ENCODE data around the gene CLCNKA. TPM values are rescaled to one million over a fixed set of nuclear protein-coding genes. Genes with fewer than 3 reads are reported as not detected.
A peak's percentile ranks its signal among the peaks of the same experiment; 100 is the strongest.
"Not testable (repeated sequence)": the region's sequence is repeated elsewhere in the genome, so short reads cannot be mapped to it uniquely, and the experiment has no call there.

Gene CLCNKA
- not detected in 2 replicates for polyA plus RNA-seq (2014; cell fraction: cytosol; rRNA removed)
- polyA plus RNA-seq (2014; cell fraction: nucleus; rRNA removed), result not detected in 2 replicates

DNA sequence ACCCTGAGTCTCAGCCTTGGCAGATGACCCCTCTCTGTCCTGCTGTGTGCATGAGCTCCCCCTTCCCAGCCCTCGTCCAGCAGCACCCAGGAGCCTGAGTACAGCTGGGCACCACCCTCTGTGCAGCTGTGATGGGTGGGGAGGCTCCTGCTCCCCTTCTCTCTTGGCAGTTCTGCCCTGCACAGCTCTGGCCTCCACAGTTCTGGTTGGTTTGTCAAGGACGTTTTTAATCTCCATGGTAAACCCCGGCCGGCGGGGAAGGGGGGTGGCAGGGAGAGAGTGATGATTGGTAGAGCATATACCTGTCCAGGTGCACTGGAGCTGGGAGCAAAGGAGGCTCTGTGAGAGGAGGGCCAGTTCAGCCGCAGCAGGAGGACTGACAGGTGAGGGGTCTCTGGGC is at the start of gene CLCNKA:
Gene CLCNKA, plus strand, starts transcription at position 356 of the 400 bp plus-strand sequence. CDS start 584 bp downstream, outside the sequence.
- no peak for DNase-seq (ENCODE audit: low spot score)

GRCh38 chr1:15972409-15972808 is 49.4 kb upstream of the CLCNKA start:
- no peak for DNase-seq (ENCODE audit: low spot score)

DNA sequence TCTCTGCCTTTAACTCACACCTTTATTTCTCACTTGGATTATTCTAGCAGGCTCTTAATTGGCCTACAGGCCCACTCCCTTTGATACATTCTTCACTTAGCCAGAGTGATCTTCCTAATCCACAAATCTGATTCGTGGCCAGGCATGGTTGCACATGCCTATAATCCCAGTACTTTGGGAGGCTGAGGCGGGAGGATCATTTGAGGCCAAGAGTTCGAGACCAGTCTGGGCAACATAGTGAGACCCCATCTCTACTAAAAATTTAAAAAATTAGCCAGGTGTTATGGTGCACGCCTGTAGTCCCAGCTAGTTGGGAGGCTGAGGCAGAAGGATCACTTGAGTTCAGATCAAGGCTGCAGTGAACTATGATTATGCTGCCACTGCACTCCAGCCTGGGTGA is 48.1 kb upstream of the CLCNKA start:
- DNase-seq (ENCODE audit: low spot score), result no peak

DNA sequence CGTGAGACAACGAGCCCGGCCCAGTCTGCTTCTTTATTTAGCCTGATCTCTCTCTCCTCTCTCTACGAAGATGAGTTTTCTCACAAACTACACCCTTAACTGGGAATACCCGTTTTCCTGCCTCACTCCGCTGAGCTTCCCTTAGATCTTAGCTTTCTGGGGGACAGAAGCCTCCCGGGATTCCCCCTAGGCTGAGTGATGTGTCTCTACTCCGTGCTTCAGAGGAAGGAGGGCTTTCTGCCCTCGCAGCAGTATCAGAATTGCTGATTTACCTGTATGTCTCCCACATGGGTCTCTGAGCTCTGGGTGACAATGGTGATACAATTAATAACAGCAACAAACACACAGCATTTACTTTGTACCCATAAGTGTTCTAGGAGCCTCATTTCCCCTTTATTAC is 47.0 kb upstream of the CLCNKA start:
- no peak for DNase-seq (ENCODE audit: low spot score)

DNA sequence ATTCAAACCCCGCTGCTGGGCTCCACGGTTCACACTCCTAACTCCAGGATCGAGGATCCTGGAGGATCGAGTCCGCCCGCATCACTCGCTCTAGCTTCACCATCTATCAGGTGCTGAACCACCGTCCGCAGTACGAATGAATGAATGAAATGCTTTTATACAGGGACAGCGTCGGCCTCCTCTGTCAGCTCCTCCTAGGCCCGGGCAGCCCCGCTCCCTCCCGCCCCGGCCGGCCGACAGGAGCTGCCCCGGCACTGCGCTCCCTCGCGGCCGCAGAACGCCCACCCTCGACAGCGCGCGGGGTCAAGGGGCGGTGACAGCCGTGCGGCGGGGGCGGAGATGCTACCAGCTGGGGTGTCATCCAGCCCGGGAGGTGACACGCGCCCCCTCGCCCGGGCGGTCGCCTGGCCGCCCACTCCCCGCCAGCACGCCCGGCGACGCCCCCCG is 46.5 kb upstream of the CLCNKA start:
- peak; percentile 57 for DNase-seq (ENCODE audit: low spot score)

- peak; percentile 88 for DNase-seq (ENCODE audit: low spot score)
Measured at GRCh38 chr1:15975805-15976680, 45.8 kb upstream of the CLCNKA start, which contains the start of gene ZBTB17. Gene ZBTB17, minus strand, starts transcription at chr1:15976101. Its CDS starts 27,606 bp downstream, at chr1:15948495.

DNA sequence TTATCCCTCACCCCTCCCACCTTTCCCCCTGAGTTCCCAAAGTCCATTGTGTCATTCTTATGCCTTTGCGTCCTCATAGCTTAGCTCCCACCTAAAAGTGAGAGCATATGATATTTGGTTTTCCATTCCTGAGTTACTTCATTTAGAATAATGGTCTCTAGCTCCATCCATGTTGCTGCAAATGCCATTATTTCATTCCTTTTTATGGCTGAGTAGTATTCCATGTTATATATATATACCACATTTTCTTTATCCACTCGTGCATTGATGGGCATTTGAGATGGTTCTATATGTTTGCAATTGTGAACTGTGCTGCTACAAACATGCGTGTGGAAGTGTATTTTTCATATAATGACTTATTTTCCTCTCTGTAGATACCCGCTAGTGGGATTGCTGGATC is 43.9 kb upstream of the CLCNKA start:
- not testable (repeated sequence) for DNase-seq (ENCODE audit: low spot score)

GRCh38 chr1:15981679-15982078 is 40.2 kb upstream of the CLCNKA start:
- no peak for DNase-seq (ENCODE audit: low spot score)

GRCh38 chr1:15983275-15983674 is 38.6 kb upstream of the CLCNKA start:
- DNase-seq (ENCODE audit: low spot score), result no peak

DNA sequence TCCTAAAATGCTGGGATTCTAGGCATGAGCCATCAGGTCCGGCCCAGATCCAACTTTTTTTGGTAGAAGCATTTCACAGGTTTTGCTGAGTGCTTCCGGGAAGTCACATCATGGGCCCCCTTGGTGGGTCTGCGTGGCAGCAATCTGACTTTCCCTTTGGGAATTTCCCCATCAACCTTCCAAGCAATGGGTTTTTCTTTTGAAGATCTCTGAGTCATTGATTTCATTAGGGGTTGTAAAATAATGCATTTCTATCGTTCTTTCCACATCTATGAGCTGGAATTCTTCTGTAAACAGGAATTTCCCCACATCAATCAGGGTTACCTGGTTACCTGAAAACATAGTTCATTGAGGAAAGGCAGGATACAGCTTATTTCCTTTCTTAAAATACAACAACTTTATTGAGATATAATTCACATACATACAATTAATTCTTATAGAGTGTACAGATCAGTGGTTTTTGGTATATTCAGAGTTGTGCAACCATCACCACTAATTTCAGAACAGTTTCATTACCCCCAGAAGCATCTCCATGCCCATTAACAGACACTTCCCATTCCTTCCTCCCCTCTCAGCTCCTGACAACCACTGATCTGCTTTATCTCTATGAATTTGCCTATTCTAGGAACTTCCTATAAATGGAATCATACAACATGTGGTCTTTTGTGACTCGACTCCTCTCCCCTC is 36.1 kb upstream of the CLCNKA start:
- no peak for DNase-seq (ENCODE audit: low spot score)

GRCh38 chr1:15988856-15989736 is 32.7 kb upstream of the CLCNKA start:
- no peak for DNase-seq (ENCODE audit: low spot score)

- DNase-seq (ENCODE audit: low spot score), result no peak
Measured at GRCh38 chr1:15989776-15990175, 32.1 kb upstream of the CLCNKA start.

DNA sequence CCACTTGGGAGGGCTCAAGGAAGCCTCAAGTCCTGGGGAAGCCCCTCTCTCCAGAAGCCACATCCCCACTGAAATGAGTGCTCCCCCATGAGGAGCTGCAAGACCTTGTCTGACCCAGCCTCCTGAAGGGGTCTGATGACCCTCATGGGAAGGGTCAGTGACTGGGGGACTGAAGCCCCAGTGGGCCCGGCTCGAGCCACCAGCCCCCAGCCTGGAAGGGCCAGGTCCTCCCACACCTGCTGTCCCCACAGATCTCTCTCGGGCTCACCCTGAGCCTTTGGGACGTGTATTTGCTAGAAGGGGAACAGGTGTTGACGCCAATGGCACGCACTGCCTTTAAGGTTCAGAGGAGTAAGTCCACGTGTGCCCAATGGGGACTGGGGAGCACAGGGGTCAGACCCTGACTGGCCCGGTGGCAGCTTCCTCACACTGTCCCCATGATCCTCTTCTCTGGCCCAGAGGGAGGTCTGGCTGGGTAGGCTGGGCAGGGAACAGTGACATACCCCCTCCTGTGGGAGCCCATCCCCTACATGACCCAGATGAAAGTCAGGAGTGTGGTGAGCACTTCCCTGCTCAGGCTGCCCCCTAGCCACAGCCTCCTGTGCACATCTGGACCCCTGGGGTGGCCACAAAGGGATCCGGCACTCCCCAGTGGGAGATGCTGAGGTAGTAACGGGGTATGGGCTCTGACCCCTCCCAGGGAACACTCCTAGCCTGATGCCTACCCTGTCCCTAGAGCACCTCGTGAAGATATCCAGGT is 30.2 kb upstream of the CLCNKA start:
- no peak for DNase-seq (ENCODE audit: low spot score)

GRCh38 chr1:15992187-15992553 is 29.7 kb upstream of the CLCNKA start:
- no peak for DNase-seq (ENCODE audit: low spot score)

DNA sequence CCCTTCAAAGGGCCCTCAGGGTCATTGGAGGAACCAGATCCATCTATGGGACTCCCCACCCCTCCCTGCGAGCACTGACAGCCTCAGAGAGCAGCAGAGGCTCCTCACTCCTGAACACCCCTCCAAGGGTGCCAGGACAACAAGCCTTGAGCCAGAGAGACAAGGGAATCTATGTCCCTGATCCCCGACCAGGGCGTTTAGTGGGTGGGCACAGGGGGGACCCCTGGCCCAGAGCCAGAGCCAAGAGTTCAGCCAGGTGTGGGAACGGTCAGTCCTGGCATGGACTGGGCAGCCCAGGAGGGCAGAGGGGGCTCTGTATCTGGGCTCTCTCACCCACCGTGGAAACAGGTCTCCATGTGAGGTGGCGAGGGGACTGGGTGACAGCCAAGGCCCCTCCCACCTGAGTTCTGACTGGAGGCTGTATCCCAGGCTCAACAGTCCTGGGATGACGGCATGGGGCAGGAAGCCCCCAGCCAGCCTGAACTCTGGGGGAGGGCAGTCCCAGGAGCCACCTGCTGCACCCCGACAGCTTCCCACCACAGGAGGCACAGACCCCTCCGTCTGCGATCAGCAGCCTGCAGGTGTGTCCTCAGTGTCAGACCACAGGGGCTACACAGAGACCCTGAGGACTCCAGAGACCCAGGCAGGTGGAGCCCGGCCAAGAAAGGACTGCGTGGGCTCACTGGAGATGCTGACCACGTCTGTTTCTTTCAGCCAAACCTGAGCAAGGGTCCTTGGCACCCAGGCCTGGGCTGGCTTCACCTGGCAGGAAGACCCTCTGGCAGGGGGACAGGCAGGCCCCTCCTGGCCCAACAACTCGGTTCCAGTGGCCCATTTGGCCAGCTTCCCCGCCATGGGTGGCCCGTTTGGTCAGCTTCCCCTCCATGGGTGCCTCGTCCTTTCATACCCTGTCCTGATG is 29.0 kb upstream of the CLCNKA start:
- DNase-seq (ENCODE audit: low spot score), result no peak

- DNase-seq (ENCODE audit: low spot score), result no peak
Measured at GRCh38 chr1:15993666-15994065, 28.2 kb upstream of the CLCNKA start.

GRCh38 chr1:15994081-15994480 is 27.8 kb upstream of the CLCNKA start:
- DNase-seq (ENCODE audit: low spot score), result no peak

GRCh38 chr1:15994590-15995351 is 27.1 kb upstream of the CLCNKA start:
- DNase-seq (ENCODE audit: low spot score), result peak; percentile 36

DNA sequence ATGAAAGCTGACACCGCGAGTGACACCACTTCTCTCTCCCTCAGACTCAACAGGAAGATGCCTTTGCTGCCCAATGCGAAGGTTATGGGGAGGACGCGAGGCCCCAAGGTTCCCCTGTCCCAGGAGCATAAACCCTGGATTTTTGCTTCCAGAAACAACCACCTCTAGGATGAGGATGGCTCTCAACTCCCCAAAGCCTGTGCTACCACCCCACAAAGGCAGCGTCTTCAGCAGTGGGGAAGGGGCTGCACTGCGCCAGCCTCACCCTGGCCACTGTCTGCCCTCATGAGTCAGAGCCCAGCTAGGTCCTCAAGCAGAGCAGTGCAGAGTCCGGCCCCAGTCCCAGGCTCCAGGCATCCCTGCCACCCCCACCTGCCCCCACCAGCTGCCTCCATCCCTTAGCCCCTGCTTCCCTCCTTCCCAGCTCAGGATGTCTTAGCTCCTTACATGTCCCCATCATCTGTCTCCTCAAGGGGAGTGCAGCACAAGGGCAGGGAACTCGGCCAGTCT is 24.7 kb upstream of the CLCNKA start:
- no peak for DNase-seq (ENCODE audit: low spot score)
